ENCODE measurements around the gene RCAN3.
"Not testable (repeated sequence)": the region's sequence is repeated elsewhere in the genome, so short reads cannot be mapped to it uniquely, and the experiment has no call there.

Gene RCAN3

DNA sequence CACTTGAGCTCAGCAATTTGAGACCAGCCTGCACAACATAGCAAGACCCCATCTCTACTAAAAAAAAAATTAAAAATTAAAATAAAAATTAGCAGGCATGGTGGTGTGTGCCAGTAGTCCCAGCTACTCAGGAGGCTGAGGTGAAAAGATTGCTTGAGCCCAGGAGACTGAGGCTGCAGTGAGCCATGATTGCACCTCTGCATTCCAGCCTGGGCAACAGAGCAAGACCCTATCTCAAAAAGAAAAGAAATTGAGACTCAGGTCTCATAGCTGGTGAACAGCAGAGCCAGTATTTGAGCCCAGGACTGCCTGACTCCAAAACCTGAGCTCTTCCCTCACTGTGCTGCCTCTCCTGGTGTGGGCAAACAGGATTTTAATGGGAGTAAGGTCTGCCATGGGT is 28.4 kb upstream of the RCAN3 start:
- Mint-ChIP-seq H3K4me1 (ENCODE audit: low read depth) (peaks cover 23% of the 10 kb centered on the region), H3K27ac (no peak overlapping the region)

DNA sequence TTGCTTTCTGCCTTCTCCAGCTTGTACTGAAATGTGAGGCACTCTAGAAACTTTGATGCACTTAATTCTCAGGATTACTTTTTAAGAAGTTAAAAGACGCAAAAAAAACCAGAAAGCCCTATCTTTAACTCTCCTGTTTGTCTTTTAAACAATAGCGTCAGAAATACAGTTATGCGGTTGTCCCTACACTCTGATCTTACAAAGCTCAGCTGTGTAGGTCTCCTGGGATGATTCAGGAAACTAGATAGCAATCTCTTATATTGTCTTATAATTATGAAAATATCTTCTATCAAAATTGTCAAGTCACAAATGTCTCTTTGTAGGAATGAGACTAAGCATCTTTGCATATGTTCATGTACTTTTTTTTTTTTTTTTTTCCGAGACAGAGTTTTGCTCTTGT is 26.9 kb upstream of the RCAN3 start:
- intact Hi-C loops (cut with micrococcal nuclease) = no loop called here
- no peaks in the 10 kb centered on the region for H3K36me3 Mint-ChIP-seq (ENCODE audit: low read depth)
- H3K4me1 Mint-ChIP-seq (ENCODE audit: low read depth) = peaks cover 38% of the 10 kb centered on the region
- no peaks in the 10 kb centered on the region for H3K27me3 Mint-ChIP-seq
- H3K4me3 Mint-ChIP-seq = no peak overlapping the region
- H3K9me3 Mint-ChIP-seq = no peaks in the 10 kb centered on the region
- H3K27ac Mint-ChIP-seq = no peak overlapping the region

More for the DNA sequence above, 28.4 kb upstream of the RCAN3 start:
- no peak overlapping the region for H3K4me3 Mint-ChIP-seq
- H3K36me3 Mint-ChIP-seq (ENCODE audit: low read depth) = no peaks in the 10 kb centered on the region
- intact Hi-C loops (cut with micrococcal nuclease) = no loop called here
- no peaks in the 10 kb centered on the region for H3K27me3 Mint-ChIP-seq
- H3K9me3 Mint-ChIP-seq = no peaks in the 10 kb centered on the region

- no peak overlapping the region for H3K4me3 Mint-ChIP-seq
- no peak overlapping the region for H3K27ac Mint-ChIP-seq
- no peaks in the 10 kb centered on the region for H3K27me3 Mint-ChIP-seq
- peaks cover 44% of the 10 kb centered on the region for H3K4me1 Mint-ChIP-seq (ENCODE audit: low read depth)
- intact Hi-C loops (cut with micrococcal nuclease) = no loop called here
- no peaks in the 10 kb centered on the region for H3K36me3 Mint-ChIP-seq (ENCODE audit: low read depth)
- no peaks in the 10 kb centered on the region for H3K9me3 Mint-ChIP-seq
These were observed 26.1 kb upstream of the RCAN3 start for GRCh38 chr1:24476571-24476970.

GRCh38 chr1:24477309-24477708 is 25.3 kb upstream of the RCAN3 start:
- Mint-ChIP-seq H3K4me1 (ENCODE audit: low read depth) (peaks cover 41% of the 10 kb centered on the region), H3K27me3 (no peaks in the 10 kb centered on the region), H3K4me3 (no peak overlapping the region), H3K36me3 (ENCODE audit: low read depth) (no peaks in the 10 kb centered on the region), H3K9me3 (no peaks in the 10 kb centered on the region), H3K27ac (no peak overlapping the region)
- intact Hi-C loops (cut with micrococcal nuclease) = no loop called here

DNA sequence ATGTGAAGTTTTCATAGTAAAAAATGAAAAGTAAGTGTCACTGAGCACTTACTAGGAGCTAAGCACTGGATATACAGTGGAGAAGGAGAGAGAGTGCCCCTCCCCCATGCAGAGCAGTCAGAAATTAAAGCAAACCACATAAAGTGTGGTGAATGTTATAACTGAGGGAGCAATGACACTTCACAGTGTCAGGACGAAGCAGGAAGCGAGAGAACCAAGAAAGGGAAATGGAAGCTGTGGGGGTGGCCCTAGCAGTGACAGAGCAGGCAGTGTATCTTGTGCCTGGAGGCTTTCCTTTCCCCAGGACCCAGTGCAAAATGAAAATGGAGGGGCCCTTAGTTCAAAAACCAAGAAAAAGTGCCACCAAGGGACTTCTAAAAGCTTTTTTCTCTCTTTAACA is 21.5 kb upstream of the RCAN3 start:
- H3K4me1 Mint-ChIP-seq (ENCODE audit: low read depth) = peaks cover 41% of the 10 kb centered on the region
- no peaks in the 10 kb centered on the region for H3K9me3 Mint-ChIP-seq
- peak overlapping the region; percentile 9 for H3K4me3 Mint-ChIP-seq

GRCh38 chr1:24481843-24482610 is 20.6 kb upstream of the RCAN3 start:
- no peaks in the 10 kb centered on the region for H3K27me3 Mint-ChIP-seq
- H3K9me3 Mint-ChIP-seq = no peaks in the 10 kb centered on the region
- no peaks in the 10 kb centered on the region for H3K36me3 Mint-ChIP-seq (ENCODE audit: low read depth)
- H3K27ac Mint-ChIP-seq = peak overlapping the region; percentile 89
- H3K4me3 Mint-ChIP-seq = no peak overlapping the region
- intact Hi-C loops (cut with micrococcal nuclease) = loop anchor here (2.0 kb wide), 1 partner anchor 21 kb away; the partner anchor contains the start of gene RCAN3
- peaks cover 41% of the 10 kb centered on the region for H3K4me1 Mint-ChIP-seq (ENCODE audit: low read depth)

More for the DNA sequence above, 21.5 kb upstream of the RCAN3 start:
- peak overlapping the region; percentile 89 for H3K27ac Mint-ChIP-seq
- H3K36me3 Mint-ChIP-seq (ENCODE audit: low read depth) = no peaks in the 10 kb centered on the region
- no peaks in the 10 kb centered on the region for H3K27me3 Mint-ChIP-seq
- intact Hi-C loops (cut with micrococcal nuclease) = loop anchor here (2.0 kb wide), 1 partner anchor 22 kb away; the partner anchor contains the start of gene RCAN3

- no peaks in the 10 kb centered on the region for H3K9me3 Mint-ChIP-seq
- H3K4me3 Mint-ChIP-seq = no peak overlapping the region
- no peak overlapping the region for H3K27ac Mint-ChIP-seq
- H3K36me3 Mint-ChIP-seq (ENCODE audit: low read depth) = no peaks in the 10 kb centered on the region
- H3K4me1 Mint-ChIP-seq (ENCODE audit: low read depth) = peaks cover 31% of the 10 kb centered on the region
- H3K27me3 Mint-ChIP-seq = no peaks in the 10 kb centered on the region
- intact Hi-C loops (cut with micrococcal nuclease) = no loop called here
These were observed 19.2 kb upstream of the RCAN3 start for GRCh38 chr1:24483441-24483840.

DNA sequence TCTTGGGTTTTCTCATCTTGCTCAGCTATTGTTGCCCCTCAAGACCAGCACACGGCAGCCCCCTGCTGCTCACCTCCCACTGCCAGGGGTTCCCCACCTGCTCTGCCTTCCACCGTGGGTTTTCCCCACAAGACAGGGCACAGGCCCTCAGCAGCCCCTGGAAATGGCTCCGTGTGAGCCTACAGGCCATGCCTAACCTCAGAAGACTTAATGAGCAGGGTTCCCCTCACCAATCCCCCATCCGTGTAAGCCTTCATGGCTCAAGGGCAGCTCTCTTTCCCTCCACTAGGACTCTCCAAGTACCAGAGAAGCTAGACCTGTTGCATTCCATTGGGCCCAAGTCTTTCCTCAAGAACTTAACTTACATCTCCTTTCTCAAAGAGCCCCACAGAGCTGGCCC is 18.4 kb upstream of the RCAN3 start:
- Mint-ChIP-seq H3K4me3 (no peak overlapping the region), H3K27me3 (no peaks in the 10 kb centered on the region), H3K27ac (peak overlapping the region; percentile 31), H3K36me3 (ENCODE audit: low read depth) (no peaks in the 10 kb centered on the region), H3K9me3 (no peaks in the 10 kb centered on the region), H3K4me1 (ENCODE audit: low read depth) (peaks cover 28% of the 10 kb centered on the region)
- intact Hi-C loops (cut with micrococcal nuclease) = no loop called here

DNA sequence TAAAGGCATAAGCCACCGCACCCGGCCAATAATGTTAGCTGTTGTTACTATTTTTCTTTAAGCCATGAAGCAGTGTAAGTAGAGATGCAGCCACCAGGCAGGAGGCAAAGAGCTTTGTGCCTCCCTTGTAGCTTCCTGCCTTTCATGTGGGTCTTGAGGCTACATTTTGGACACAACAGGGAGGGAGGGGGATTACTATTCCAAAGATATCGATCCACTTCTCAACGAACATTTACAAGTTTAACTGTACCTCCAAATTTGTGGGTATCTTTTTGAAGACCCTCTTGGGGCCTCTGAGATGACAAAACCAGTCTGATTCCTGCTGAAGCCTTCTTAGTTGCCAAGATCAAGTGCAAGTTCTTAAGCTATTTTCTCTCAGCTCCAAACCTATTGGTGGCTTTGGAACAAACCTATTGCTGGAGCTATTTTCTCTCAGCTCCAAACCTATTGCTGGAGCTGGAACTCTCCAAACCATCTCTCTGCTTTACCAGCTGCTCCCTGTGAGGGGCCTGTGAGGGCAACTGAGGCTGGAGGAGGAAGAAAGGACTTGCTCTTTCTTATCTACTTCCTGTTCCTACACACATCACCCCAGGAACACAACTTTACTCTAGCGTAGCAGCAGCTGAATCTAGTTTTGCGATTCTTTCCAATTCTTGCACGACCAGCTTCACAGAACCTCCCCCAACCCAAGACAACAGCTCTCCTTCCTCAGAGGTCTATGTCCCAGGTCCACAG is 16.1 kb upstream of the RCAN3 start:
- Mint-ChIP-seq H3K4me3 (no peak overlapping the region), H3K27ac (no peak overlapping the region), H3K9me3 (no peaks in the 10 kb centered on the region), H3K36me3 (ENCODE audit: low read depth) (no peaks in the 10 kb centered on the region), H3K4me1 (ENCODE audit: low read depth) (peaks cover 5% of the 10 kb centered on the region), H3K27me3 (peaks cover 1% of the 10 kb centered on the region)
- intact Hi-C loops (cut with micrococcal nuclease) = no loop called here

GRCh38 chr1:24487455-24487854 is 15.2 kb upstream of the RCAN3 start:
- no peak overlapping the region for H3K4me3 Mint-ChIP-seq
- intact Hi-C loops (cut with micrococcal nuclease) = no loop called here
- H3K36me3 Mint-ChIP-seq (ENCODE audit: low read depth) = no peaks in the 10 kb centered on the region
- no peaks in the 10 kb centered on the region for H3K4me1 Mint-ChIP-seq (ENCODE audit: low read depth)
- H3K9me3 Mint-ChIP-seq = no peaks in the 10 kb centered on the region
- H3K27ac Mint-ChIP-seq = no peak overlapping the region
- H3K27me3 Mint-ChIP-seq = peaks cover 3% of the 10 kb centered on the region

DNA sequence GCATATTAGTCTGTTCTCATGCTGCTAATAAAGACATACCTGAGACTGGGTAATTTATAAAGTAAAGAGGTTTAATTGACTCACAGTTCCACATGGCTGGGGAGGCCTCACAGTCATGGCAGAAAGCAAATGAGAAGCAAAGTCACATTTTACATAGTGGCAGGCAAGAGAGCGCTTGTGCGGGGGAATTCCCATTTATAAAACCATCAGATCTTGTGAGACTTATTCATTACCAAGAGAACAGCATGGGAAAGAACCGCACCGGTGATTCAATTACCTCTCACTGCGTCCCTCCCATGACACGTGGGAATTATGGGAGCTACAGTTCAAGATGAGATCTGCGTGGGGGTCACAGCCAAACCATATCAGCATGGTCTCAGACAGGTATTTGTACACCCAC is 14.5 kb upstream of the RCAN3 start:
- H3K4me3 Mint-ChIP-seq; intact Hi-C loops (cut with micrococcal nuclease); H3K27me3 Mint-ChIP-seq; H3K9me3 Mint-ChIP-seq; H3K4me1 Mint-ChIP-seq (ENCODE audit: low read depth); H3K27ac Mint-ChIP-seq; H3K36me3 Mint-ChIP-seq (ENCODE audit: low read depth): not testable (repeated sequence)

DNA sequence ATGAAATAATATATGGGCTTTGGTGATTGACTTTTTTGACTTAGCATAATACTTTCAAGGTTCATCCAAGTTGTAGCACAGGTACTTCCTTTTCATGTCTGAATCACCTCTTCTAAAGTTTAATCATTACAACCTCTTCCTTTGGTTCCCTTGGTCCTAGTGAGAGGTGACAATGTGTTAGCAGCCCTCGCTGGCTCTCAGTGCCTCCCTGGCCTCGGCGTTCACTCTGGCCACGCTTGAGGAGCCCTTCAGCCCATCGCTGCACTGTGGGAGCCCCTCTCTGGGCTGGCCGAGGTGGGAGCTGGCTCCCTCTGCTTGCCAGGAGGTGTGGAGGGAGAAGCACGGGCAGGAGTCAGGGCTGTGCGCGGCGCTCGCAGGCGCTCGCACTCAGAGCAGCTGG is 13.0 kb upstream of the RCAN3 start:
- no peak overlapping the region for H3K27ac Mint-ChIP-seq
- H3K36me3 Mint-ChIP-seq (ENCODE audit: low read depth) = no peaks in the 10 kb centered on the region
- H3K9me3 Mint-ChIP-seq = no peaks in the 10 kb centered on the region
- intact Hi-C loops (cut with micrococcal nuclease) = no loop called here
- no peaks in the 10 kb centered on the region for H3K4me1 Mint-ChIP-seq (ENCODE audit: low read depth)
- H3K27me3 Mint-ChIP-seq = peaks cover 3% of the 10 kb centered on the region
- H3K4me3 Mint-ChIP-seq = no peak overlapping the region

DNA sequence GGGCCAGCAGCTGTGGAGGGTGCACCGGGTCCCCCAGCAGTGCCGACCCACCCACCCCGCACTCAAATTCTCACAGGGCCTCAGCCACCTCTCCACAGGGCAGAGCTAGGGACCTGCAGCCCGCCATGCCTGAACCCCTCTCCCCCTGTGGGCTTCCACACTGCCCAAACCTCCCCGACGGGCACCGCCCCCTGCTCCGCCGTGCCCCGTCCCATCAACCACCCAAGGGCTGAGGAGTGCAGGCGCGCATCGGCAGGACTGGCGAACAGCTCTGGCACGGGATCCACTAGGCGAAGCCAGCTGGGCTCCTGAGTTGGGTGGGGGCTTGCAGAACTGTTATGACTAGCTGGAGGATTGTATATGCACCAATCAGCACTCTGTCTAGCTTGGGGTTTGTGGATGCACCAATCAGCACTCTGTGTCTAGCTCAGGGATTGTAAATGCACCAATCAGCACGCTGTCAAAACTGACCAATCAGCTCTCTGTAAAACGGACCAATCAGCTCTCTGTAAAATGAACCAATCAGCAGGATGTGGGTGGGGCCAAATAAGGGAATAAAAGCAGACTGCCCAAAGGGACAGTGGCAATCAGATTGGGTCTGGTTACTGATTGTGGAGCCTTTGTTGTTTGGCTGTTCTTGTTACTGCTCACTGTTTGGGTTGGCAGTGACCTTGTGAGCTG is 12.4 kb upstream of the RCAN3 start:
- Mint-ChIP-seq H3K9me3 (no peaks in the 10 kb centered on the region), H3K36me3 (ENCODE audit: low read depth) (no peaks in the 10 kb centered on the region), H3K4me1 (ENCODE audit: low read depth) (no peaks in the 10 kb centered on the region), H3K4me3 (no peak overlapping the region), H3K27ac (no peak overlapping the region), H3K27me3 (peaks cover 3% of the 10 kb centered on the region)
- intact Hi-C loops (cut with micrococcal nuclease) = no loop called here
